Heart left ventricle (tissue), 16 donors: ENCODE results near the gene CDH6. TPM values are rescaled to one million over a fixed set of nuclear protein-coding genes. Genes with fewer than 3 reads are reported as not detected.
A peak's percentile ranks its signal among the peaks of the same experiment; 100 is the strongest.

Experiments
- ATAC-seq, 4 donors: fragments of 200-7000 bp; cut with Tn5 transposase; one replicate each; pipeline ENCODE4 v1.9.1; 2020 to 2022; ENCODE audit warnings: moderate library complexity in 4 of 4, mild to moderate bottlenecking in 3 of 4, moderate number of reproducible peaks in 1 of 4
- DNase-seq, 5 donors: peaks; one replicate each; pipeline ENCODE4 v3.0.0-alpha.2; 2020
- H3K27ac ChIP-seq, 12 donors: fragments of 200-600 bp; sonication (generic) in 4 of 12; one replicate each; pipeline versions ENCODE4 v1.5.0 to v1.8.0; 2016 to 2022; ENCODE audit warnings: mild to moderate bottlenecking in 2 of 12
- H3K27me3 ChIP-seq, 9 donors: fragments of 200-600 bp; sonication (generic) in 2 of 9; one replicate each; pipeline versions ENCODE4 v1.5.1 to v1.8.0; 2016 to 2022; ENCODE audit warnings: mild to moderate bottlenecking in 3 of 9
- H3K36me3 ChIP-seq, 9 donors: fragments of 200-600 bp; sonication (generic) in 2 of 9; one replicate each; pipeline versions ENCODE4 v1.5.0 to v1.8.0; 2018 to 2022; ENCODE audit warnings: mild to moderate bottlenecking in 2 of 9
- H3K4me1 ChIP-seq, 12 donors: fragments of 200-600 bp; sonication (generic) in 4 of 12; one replicate each; pipeline versions ENCODE4 v1.5.0 to v1.8.0; 2016 to 2022; ENCODE audit warnings: mild to moderate bottlenecking in 3 of 12
- H3K4me3 ChIP-seq, 12 donors: fragments of 200-600 bp; sonication (generic) in 4 of 12; one replicate each; pipeline versions ENCODE4 v1.5.0 to v1.8.0; 2017 to 2022; ENCODE audit warnings: mild to moderate bottlenecking in 9 of 12, moderate library complexity in 4 of 12
- H3K9me3 ChIP-seq, 12 donors: fragments of 200-600 bp; sonication (generic) in 4 of 12; one replicate each; pipeline versions ENCODE4 v1.5.0 to v1.8.0; 2016 to 2022; ENCODE audit warnings: mild to moderate bottlenecking in 1 of 12
- POLR2A ChIP-seq, 2 donors: fragments of 450-650 bp; IDR thresholded peaks; one replicate each; pipeline ENCODE4 v1.6.1; 2017; ENCODE audit warnings: antibody characterized with exemption in 2 of 2, mild to moderate bottlenecking in 2 of 2, moderate library complexity in 2 of 2
- WGBS, 4 donors: extraction: QIAGEN DNeasy Blood & Tissue Kit in 2 of 4; methylation state at CpG; one replicate each; pipeline versions ENCODE4 v1.1.5 to v1.1.7; 2013 to 2018; 5-methylcytosine and 5-hydroxymethylcytosine counted together
- intact Hi-C, 10 donors: fragments of 100-400 bp; cut with DNase I; formaldehyde crosslinking; loops; one replicate each; pipeline versions ENCODE4 v1.11.1 to v1.14.2; 2022
- long read RNA-seq, 3 donors: library from polyadenylated mRNA; unstranded; transcript quantifications; one replicate each; pipeline ENCODE4 v2.0.0, GENCODE V29; 2020 to 2021
- polyA plus RNA-seq, 2 donors: library from polyadenylated mRNA; stranded (reverse); fragments of 200-250 nt; gene quantifications; one replicate each; pipeline ENCODE4 v1.2.3, GENCODE V29; 2013
- total RNA-seq, 9 donors: library from RNA; depleted of rRNA in 2 of 9; stranded (reverse); fragments of >200 nt in 2 of 9; fragmentation: NEBNext Ultra II Directional in 3 of 9; extraction: Animal tissue kit (Norgen Biotek cat#: 25700) in 3 of 9; gene quantifications; one replicate each; pipeline versions ENCODE4 v1.1.0 to v1.2.4, GENCODE V29; 2016 to 2023
- TF ChIP-seq, protein P1 (sequence below), 12 donors: fragments of 200-600 bp; sonication (generic) in 4 of 12; IDR thresholded peaks; one replicate each; pipeline versions ENCODE4 v1.5.0 to v1.8.0; 2018 to 2022; ENCODE audit warnings: antibody characterized with exemption in 12 of 12, mild to moderate bottlenecking in 5 of 12
- donor health status: ischemic (EF 13 %, LVEDD 7.1; RV severe dilation, severe dysfunction).
- donor health status: healthy with polysubstance abuse.
- donor health status: DM: no; HTN: yes; CAD: no.
- donor health status: DM: no; HTN: no; CAD: no.
- donor health status: ischemic (EF 25% LVEDD 6.9; RV normal size, moderate dysfunction).
- donor health status: ischemic (EF 25% LVEDD 5.7; RV mildly dilated, moderate dysfunction).
- donor health status: healthy.
- donor health status: DM: yes; HTN: yes; CAD: no.
- donor health status: ischemic (EF 35%, LVEDD 5.7; RV mildly dilated, moderate dysfunction).
- donor health status: nonischemic (EF 11% LVEDD 7.7; RV severe dilation, severe dysfunction).
- donor health status: DM: yes; HTN: yes; CAD: no.
- donor health status: PGD.
- donor health status: ischemic (EF 29% LVEDD 5.4; RV normal size, mild dysfunction).
- donor health status: nonischemic (EF 23%, LVEDD 6.1; RV moderate dilation, normal function).

CDH6 gene
- 1 to 10 TPM; 1.4 to 5.4 (median 3.4) TPM for total RNA-seq
- 1 to 10 TPM in 1 of 2 donors, under 1 TPM in 1; 0.83 to 1.1 TPM for polyA plus RNA-seq
- long read RNA-seq, donor 1 = 0 reads
- long read RNA-seq, donor 2, partial matches to known transcripts = 1 of 1 reads
- long read RNA-seq, donor 2, other reads (novel, unspliced or antisense) = 0 of 1 reads
- long read RNA-seq, donor 3 = 0 reads

GRCh38 chr5:31193591-31194467 lies at the start of gene CDH6:
TSS of gene CDH6 (plus strand) at chr5:31193686. CDS start at chr5:31267474, 73,788 bp downstream.
- 0 to 2% (median 1%) methylated on average over 46 to 67 of the region's 67 CpGs for WGBS, 4 donors
- ATAC-seq = peak in 3 of 4 donors; percentile 32 to 79 (median 67)
- Histone ChIP-seq H3K27ac (peak within 1 kb of the TSS in 11 of 12 donors; percentile 11 to 69 (median 51)), H3K9me3 (no peaks in the 10 kb centered on the region), H3K36me3 (no peaks in the 10 kb centered on the region), H3K4me1 (peaks cover 0 to 16% (median 1%) of the 10 kb centered on the region in 12 donors), H3K27me3 (peaks cover 0 to 65% (median 21%) of the 10 kb centered on the region in 9 donors), H3K4me3 (peak within 1 kb of the TSS; percentile 35 to 62 (median 54))
- TF ChIP-seq, protein P1, sequence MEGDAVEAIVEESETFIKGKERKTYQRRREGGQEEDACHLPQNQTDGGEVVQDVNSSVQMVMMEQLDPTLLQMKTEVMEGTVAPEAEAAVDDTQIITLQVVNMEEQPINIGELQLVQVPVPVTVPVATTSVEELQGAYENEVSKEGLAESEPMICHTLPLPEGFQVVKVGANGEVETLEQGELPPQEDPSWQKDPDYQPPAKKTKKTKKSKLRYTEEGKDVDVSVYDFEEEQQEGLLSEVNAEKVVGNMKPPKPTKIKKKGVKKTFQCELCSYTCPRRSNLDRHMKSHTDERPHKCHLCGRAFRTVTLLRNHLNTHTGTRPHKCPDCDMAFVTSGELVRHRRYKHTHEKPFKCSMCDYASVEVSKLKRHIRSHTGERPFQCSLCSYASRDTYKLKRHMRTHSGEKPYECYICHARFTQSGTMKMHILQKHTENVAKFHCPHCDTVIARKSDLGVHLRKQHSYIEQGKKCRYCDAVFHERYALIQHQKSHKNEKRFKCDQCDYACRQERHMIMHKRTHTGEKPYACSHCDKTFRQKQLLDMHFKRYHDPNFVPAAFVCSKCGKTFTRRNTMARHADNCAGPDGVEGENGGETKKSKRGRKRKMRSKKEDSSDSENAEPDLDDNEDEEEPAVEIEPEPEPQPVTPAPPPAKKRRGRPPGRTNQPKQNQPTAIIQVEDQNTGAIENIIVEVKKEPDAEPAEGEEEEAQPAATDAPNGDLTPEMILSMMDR (IDR thresholded peaks at IDR 0.05) = no peak
- no peak for TF ChIP-seq POLR2A (IDR thresholded peaks at IDR 0.05)
- peak in 4 of 5 donors; percentile 13 to 36 (median 26) for DNase-seq
- intact Hi-C loops = loop anchor here in 1 of 10 donors (5.0 kb wide), 1 partner anchor 33 kb away; no protein-coding TSS in a partner anchor

DNA sequence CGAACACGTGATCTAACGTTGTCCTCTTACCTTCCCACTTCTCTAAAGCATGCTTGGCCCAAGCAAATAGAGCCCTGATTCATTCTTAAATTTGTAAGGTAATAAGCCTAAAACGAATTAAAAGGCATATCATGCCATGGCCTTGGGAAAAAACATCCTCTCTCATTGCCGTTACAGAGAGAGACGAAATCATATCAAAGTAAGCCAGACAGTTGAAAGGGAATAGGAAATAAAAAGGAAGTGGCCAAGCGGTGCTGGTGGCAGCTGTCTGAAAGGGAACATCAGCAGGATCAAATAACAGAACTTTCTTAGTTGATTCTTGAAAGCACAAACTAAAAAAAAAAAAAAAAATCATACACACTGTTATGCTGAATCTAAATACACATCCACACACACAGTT lies 49.1 kb upstream of the CDH6 start:
- no peaks in the 10 kb centered on the region for H3K27me3 ChIP-seq
- intact Hi-C loops = no loop called here
- WGBS, 4 donors = 63 to 76% (median 71%) methylated on average over 7 of the region's 7 CpGs
- ATAC-seq (no peak), DNase-seq (no peak)
- no peak overlapping the region for H3K4me3 ChIP-seq
- no peaks in the 10 kb centered on the region for H3K9me3 ChIP-seq
- no peaks in the 10 kb centered on the region for H3K36me3 ChIP-seq
- H3K4me1 ChIP-seq = no peaks in the 10 kb centered on the region
- TF ChIP-seq, protein P1 (IDR thresholded peaks at IDR 0.05) = no peak
- TF ChIP-seq POLR2A (IDR thresholded peaks at IDR 0.05) = no peak
- no peak overlapping the region for H3K27ac ChIP-seq

DNA sequence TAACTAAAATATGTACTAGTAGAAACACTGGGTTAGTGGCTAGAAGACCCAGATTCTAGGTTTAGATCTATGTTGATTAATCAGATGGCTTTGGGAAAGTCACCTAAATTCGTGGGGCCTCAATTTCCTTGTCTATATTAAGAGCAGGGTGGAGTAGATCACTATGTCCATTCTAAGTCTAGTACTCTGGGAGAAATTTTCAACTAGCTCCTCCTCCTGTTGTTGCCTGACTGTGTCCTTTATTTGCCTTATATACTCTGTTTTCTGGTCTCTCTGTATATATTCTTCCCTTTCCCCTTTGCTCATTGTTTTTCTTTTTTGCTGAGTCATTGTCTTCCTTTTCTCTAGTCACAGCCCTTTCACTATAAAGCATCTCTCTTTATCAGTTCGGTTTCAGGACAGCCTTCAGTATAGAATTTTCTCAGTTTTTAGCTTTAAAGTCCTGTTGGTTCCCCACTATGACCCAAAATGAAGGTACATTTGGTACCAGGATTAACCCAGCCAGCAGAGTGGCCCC lies 44.5 kb upstream of the CDH6 start:
- intact Hi-C loops = no loop called here
- no peaks in the 10 kb centered on the region for H3K4me1 ChIP-seq
- DNase-seq (no peak), ATAC-seq (no peak)
- H3K36me3 ChIP-seq = no peaks in the 10 kb centered on the region
- H3K27me3 ChIP-seq = no peaks in the 10 kb centered on the region
- H3K4me3 ChIP-seq = no peak overlapping the region
- TF ChIP-seq, protein P1 (IDR thresholded peaks at IDR 0.05) = no peak
- no peak for TF ChIP-seq POLR2A (IDR thresholded peaks at IDR 0.05)
- WGBS, 4 donors = 53 to 62% (median 60%) methylated on average over 2 of the region's 2 CpGs
- no peaks in the 10 kb centered on the region for H3K9me3 ChIP-seq
- H3K27ac ChIP-seq = no peak overlapping the region

DNA sequence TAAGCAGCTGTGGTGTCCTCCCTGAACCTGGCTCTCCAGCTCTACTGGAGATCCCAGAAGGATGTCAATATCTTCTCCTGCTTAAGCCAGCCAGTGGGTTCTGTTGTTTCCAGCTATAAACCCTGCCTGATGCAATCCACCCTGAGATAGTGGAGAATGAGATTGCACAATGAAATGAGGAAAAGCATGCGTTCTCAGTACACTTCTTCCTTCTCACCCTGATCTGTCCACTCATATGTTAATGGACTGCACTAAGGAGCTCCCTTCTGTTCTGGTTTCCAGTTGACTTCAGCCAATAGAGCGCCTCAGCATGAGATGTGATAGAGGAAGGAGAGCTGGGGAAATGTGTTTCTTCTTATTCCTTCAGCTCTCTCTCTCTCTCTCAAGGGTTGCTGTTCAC lies 40.0 kb upstream of the CDH6 start:
- Histone ChIP-seq H3K27ac (no peak overlapping the region), H3K4me1 (no peaks in the 10 kb centered on the region), H3K36me3 (no peaks in the 10 kb centered on the region), H3K9me3 (no peaks in the 10 kb centered on the region), H3K27me3 (no peaks in the 10 kb centered on the region), H3K4me3 (no peak overlapping the region)
- DNase-seq = no peak
- ATAC-seq = no peak
- no peak for TF ChIP-seq POLR2A (IDR thresholded peaks at IDR 0.05)
- TF ChIP-seq, protein P1 (IDR thresholded peaks at IDR 0.05) = no peak
- intact Hi-C loops = no loop called here
- WGBS, 4 donors = 75 to 80% (median 78%) methylated on average over 2 of the region's 2 CpGs
